GM06990 (cell line): Measurements from ENCODE around the gene ELAVL1.
A peak's percentile ranks its signal among the peaks of the same experiment; 100 is the strongest.

Source experiments
- DNase-seq: peaks from one replicate; pipeline ENCODE4 v3.0.0-alpha.2; 2011; ENCODE audit not compliant: insufficient read length; ENCODE audit errors: extremely low read depth
- H3K27me3 ChIP-seq: replicated peaks from 2 replicates; pipeline ENCODE4 v1.6.0; 2011; ENCODE audit warnings: low read length; ENCODE audit not compliant: control insufficient read depth, insufficient read depth
- H3K36me3 ChIP-seq: 2 replicates; pipeline ENCODE4 v1.5.1; 2011; ENCODE audit warnings: low read length; ENCODE audit not compliant: control insufficient read depth, insufficient read depth
- H3K4me3 ChIP-seq: replicated peaks from 2 replicates; pipeline ENCODE4 v1.5.1; 2011; ENCODE audit warnings: low read depth, mild to moderate bottlenecking, control low read depth, low read length
- CTCF ChIP-seq: IDR thresholded peaks from 2 replicates; pipeline ENCODE4 v1.5.1; 2011; ENCODE audit warnings: low read length, control low read depth, mild to moderate bottlenecking, inconsistent platforms; ENCODE audit not compliant: insufficient read depth, poor library complexity, severe bottlenecking

The ELAVL1 gene

DNA sequence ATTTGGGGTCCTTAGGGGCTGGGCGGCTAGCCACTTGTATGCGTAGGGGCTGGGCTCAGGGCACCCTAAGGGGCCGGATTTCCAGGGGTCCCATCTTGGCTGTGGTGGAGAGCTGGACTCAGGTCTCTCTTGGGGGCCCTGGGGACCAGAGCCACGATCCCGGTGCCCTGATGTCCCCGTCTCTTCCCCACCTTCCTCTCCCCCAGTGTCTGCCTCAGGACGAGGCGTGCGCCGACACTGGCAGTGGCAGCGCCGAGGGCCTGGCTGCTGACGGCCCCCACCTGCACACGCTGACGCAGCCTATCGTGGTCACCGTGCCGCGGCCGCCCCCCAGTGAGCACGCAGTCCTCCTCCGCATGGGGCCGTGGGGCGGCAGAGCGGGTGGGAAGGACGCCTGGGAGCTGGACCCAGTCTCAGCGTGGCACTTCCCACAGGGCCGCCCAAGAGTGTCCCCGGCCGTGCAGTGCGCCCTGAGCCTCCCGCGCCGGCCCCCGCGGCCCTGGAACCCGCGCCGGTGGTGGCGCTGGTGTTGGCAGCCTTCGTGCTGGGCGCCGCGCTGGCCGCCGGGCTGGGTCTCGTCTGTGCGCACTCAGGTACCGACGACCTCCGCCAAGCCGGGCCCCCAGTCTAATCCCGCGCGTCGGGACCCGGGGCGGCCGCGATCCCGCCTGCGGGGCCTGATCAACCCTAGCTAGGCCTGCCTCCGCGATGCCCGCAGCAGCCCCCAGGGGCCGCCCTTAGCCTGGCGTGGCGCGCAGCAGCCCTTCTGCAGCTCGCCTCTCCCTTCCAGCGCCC is 88.0 kb downstream of the ELAVL1 start:
- TF ChIP-seq CTCF = peak; percentile 61
- Histone ChIP-seq H3K4me3 (peak overlapping the region; percentile 43), H3K27me3 (no peaks in the 10 kb centered on the region; the same call in none of the 2 replicates), H3K36me3 (peaks cover 1% of the 10 kb centered on the region)
- peak; percentile 72 for DNase-seq

GRCh38 chr19:7916955-7917266 is 88.5 kb downstream of the ELAVL1 start:
- TF ChIP-seq CTCF = no peak
- DNase-seq = no peak
- H3K4me3 ChIP-seq = peak overlapping the region; percentile 43
- H3K27me3 ChIP-seq = no peaks in the 10 kb centered on the region; the same call in none of the 2 replicates
- H3K36me3 ChIP-seq = peaks cover 1% of the 10 kb centered on the region

- peak; percentile 59 for DNase-seq
- peak; percentile 0 for TF ChIP-seq CTCF
- Histone ChIP-seq H3K27me3 (no peaks in the 10 kb centered on the region; the same call in none of the 2 replicates), H3K36me3 (peaks cover 5% of the 10 kb centered on the region), H3K4me3 (peak overlapping the region; percentile 53)
Observed at GRCh38 chr19:7916103-7916954, 89.1 kb downstream of the ELAVL1 start.

DNA sequence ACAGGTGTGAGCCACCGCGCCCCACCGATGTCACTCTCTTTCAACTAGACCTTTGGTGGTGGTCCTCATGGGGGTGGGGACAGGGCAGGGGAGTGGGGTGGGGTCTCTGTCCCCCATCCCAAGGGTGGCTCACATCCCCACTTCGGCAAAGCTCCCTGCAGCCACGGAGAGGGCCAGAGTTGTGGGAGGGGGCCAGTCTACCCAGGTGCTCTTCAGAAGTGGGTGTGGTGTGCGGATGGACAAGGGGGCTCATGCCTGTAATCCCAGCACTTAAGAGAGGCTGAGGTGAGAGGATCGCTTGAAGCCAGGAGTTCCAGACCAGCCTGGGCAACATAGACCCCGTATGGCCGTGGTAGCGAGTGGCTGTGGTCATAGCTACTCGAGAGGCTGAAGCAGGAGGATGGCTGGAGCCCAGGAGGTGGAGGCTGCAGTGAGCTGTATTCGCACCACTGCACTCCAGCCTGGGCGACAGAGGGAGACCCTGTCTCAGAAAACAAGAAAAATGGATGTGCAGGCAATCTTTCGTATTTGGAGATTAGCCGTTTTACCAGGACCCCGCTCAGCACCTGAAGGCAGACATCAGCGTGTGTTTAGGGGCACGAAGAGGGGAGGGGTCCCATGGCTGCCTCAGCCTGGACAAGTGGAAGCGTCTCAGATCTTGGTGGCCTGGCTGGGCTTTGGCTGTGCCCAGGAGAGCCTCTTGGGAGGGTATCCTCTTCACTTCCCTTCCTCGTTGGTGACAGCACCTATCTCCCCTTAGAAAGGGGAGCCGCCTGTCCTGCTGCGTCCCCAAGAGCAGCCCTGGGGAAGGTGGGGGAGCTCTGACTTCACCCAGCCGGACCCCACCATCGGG is 90.0 kb downstream of the ELAVL1 start:
- DNase-seq = no peak
- no peak for TF ChIP-seq CTCF
- peak overlapping the region; percentile 53 for H3K4me3 ChIP-seq
- H3K36me3 ChIP-seq = peaks cover 7% of the 10 kb centered on the region
- no peaks in the 10 kb centered on the region; the same call in none of the 2 replicates for H3K27me3 ChIP-seq

GRCh38 chr19:7914598-7915045 is 90.8 kb downstream of the ELAVL1 start, which contains the start of gene TGFBR3L:
TSS of gene TGFBR3L (plus strand) at chr19:7914830.
- H3K36me3 ChIP-seq = peaks cover 7% of the 10 kb centered on the region
- no peak within 1 kb of the TSS for H3K4me3 ChIP-seq
- no peak for TF ChIP-seq CTCF
- no peaks in the 10 kb centered on the region; the same call in none of the 2 replicates for H3K27me3 ChIP-seq
- DNase-seq = peak; percentile 18
